ENCODE data around the gene OR2F1. TPM values are rescaled to one million over a fixed set of nuclear protein-coding genes. Genes with fewer than 3 reads are reported as not detected.

The OR2F1 gene
- total RNA-seq, 2 donors from 2014 or later: not detected

- no peak for TF ChIP-seq POLR2A (IDR thresholded peaks at IDR 0.05)
- no peak for TF ChIP-seq CTCF (IDR thresholded peaks at IDR 0.05)
- intact Hi-C loops (cut with DNase I): no loop called here
- H3K36me3 ChIP-seq (replicated peaks in 1 of 2; ENCODE audit: insufficient read depth in 1 of 2, low read depth in 2 of 2): no peaks in the 10 kb centered on the region
Observed at GRCh38 chr7:143924851-143925250, 29.8 kb upstream of the OR2F1 start.

GRCh38 chr7:143929224-143929920 is 25.3 kb upstream of the OR2F1 start:
- Histone ChIP-seq H3K4me3 (no peak overlapping the region), H3K9me3 (no peaks in the 10 kb centered on the region), H3K36me3 (replicated peaks in 1 of 2; ENCODE audit: insufficient read depth in 1 of 2, low read depth in 2 of 2) (no peaks in the 10 kb centered on the region), H3K27ac (no peak overlapping the region), H3K27me3 (no peaks in the 10 kb centered on the region), H3K4me1 (no peaks in the 10 kb centered on the region)
- TF ChIP-seq POLR2A (IDR thresholded peaks at IDR 0.05): no peak
- no peak for TF ChIP-seq CTCF (IDR thresholded peaks at IDR 0.05)
- intact Hi-C loops (cut with DNase I): no loop called here
- DNase-seq (no peak), ATAC-seq (no peak)
- 89 to 94% methylated on average over 1 of the region's 1 CpG for WGBS, 2 donors

More at GRCh38 chr7:143924851-143925250, 29.8 kb upstream of the OR2F1 start:
- Histone ChIP-seq H3K9me3 (no peaks in the 10 kb centered on the region), H3K4me1 (no peaks in the 10 kb centered on the region), H3K4me3 (no peak overlapping the region), H3K27me3 (no peaks in the 10 kb centered on the region), H3K27ac (no peak overlapping the region)
- ATAC-seq (no peak), DNase-seq (no peak)
- WGBS, 2 donors: 71 to 79% methylated on average over 1 of the region's 1 CpG

- H3K27ac ChIP-seq: no peak overlapping the region
- intact Hi-C loops (cut with DNase I): no loop called here
- no peaks in the 10 kb centered on the region for H3K4me1 ChIP-seq
- TF ChIP-seq CTCF (IDR thresholded peaks at IDR 0.05): no peak
- H3K4me3 ChIP-seq: no peak overlapping the region
- no peaks in the 10 kb centered on the region for H3K36me3 ChIP-seq (replicated peaks in 1 of 2; ENCODE audit: insufficient read depth in 1 of 2, low read depth in 2 of 2)
- H3K9me3 ChIP-seq: no peaks in the 10 kb centered on the region
- H3K27me3 ChIP-seq: no peaks in the 10 kb centered on the region
- ATAC-seq (no peak), DNase-seq (no peak)
Observed at GRCh38 chr7:143931739-143932138, 22.9 kb upstream of the OR2F1 start.

GRCh38 chr7:143934526-143935325 is 19.9 kb upstream of the OR2F1 start, which contains the start of gene OR2F2:
Gene OR2F2, plus strand, starts transcription at chr7:143935233. Its CDS starts 0 bp downstream, at chr7:143935233.
- Histone ChIP-seq H3K27ac (no peak within 1 kb of the TSS), H3K27me3 (no peaks in the 10 kb centered on the region), H3K4me1 (no peaks in the 10 kb centered on the region), H3K9me3 (no peaks in the 10 kb centered on the region), H3K4me3 (no peak within 1 kb of the TSS), H3K36me3 (replicated peaks in 1 of 2; ENCODE audit: insufficient read depth in 1 of 2, low read depth in 2 of 2) (no peaks in the 10 kb centered on the region)
- no peak for TF ChIP-seq POLR2A (IDR thresholded peaks at IDR 0.05)
- no peak for TF ChIP-seq CTCF (IDR thresholded peaks at IDR 0.05)
- DNase-seq: no peak
- WGBS, 2 donors: 42 to 46% methylated on average over 3 of the region's 3 CpGs
- no peak for ATAC-seq
- intact Hi-C loops (cut with DNase I): no loop called here
